Osteoblast (primary cell): ENCODE data around the gene LGALS9B. TPM values are rescaled to one million over a fixed set of nuclear protein-coding genes. Genes with fewer than 3 reads are reported as not detected.
"Not testable (repeated sequence)": the region's sequence is repeated elsewhere in the genome, so short reads cannot be mapped to it uniquely, and the experiment has no call there.

Experiments
- DNase-seq: peaks from one replicate; pipeline ENCODE4 v3.0.0; 2011; ENCODE audit warnings: low spot score, mixed read lengths; ENCODE audit not compliant: insufficient read length; ENCODE audit errors: missing footprints
- H2AFZ ChIP-seq: 2 replicates; pipeline ENCODE4 v1.6.0; 2011; ENCODE audit warnings: mild to moderate bottlenecking, low read length
- H3K27ac ChIP-seq: 2 replicates; pipeline ENCODE4 v1.5.1; 2011; ENCODE audit warnings: mild to moderate bottlenecking, low read depth, low read length, moderate library complexity
- H3K27me3 ChIP-seq: 2 replicates; pipeline ENCODE4 v1.6.0; 2012; ENCODE audit warnings: mild to moderate bottlenecking, control low read depth, inconsistent platforms, low read length, moderate library complexity; ENCODE audit not compliant: insufficient read depth
- H3K36me3 ChIP-seq: 2 replicates; pipeline ENCODE4 v1.5.1; 2011; ENCODE audit warnings: mild to moderate bottlenecking, low read length, control low read depth, moderate library complexity; ENCODE audit not compliant: insufficient read depth
- H3K4me1 ChIP-seq: 2 replicates; pipeline ENCODE4 v1.5.1; 2011; ENCODE audit warnings: mild to moderate bottlenecking, low read length, control low read depth, moderate library complexity; ENCODE audit not compliant: insufficient read depth
- H3K4me2 ChIP-seq: 2 replicates; pipeline ENCODE4 v1.6.0; 2011; ENCODE audit warnings: mild to moderate bottlenecking, low read length; ENCODE audit not compliant: insufficient read depth
- H3K4me3 ChIP-seq: fragments of 200-600 bp; sonication (generic); 3 replicates; pipeline ENCODE4 v1.5.1; 2012; ENCODE audit warnings: mild to moderate bottlenecking, low read length, inconsistent platforms; ENCODE audit not compliant: insufficient read depth
- H3K79me2 ChIP-seq: 2 replicates; pipeline ENCODE4 v1.6.0; 2012; ENCODE audit warnings: mild to moderate bottlenecking, low read length, control low read depth, inconsistent platforms; ENCODE audit not compliant: insufficient read depth
- H3K9me3 ChIP-seq: 2 replicates; pipeline ENCODE4 v1.5.1; 2011; ENCODE audit warnings: low read depth, low read length, control low read depth
- H4K20me1 ChIP-seq: 2 replicates; pipeline ENCODE4 v1.6.0; 2012; ENCODE audit warnings: mild to moderate bottlenecking, low read length, control low read depth; ENCODE audit not compliant: insufficient read depth
- small RNA-seq: library from RNA; depleted of rRNA; stranded (forward); fragments of <200 nt; gene quantifications from one replicate; pipeline ENCODE3, GENCODE V24; 2012
- total RNA-seq: library from RNA; depleted of rRNA; stranded (reverse); fragments of >200 nt; gene quantifications from 2 replicates; pipeline ENCODE4 v1.2.3, GENCODE V29; 2012

The LGALS9B gene
- total RNA-seq, 1 donor: not detected

GRCh38 chr17:20415479-20415878 is 51.9 kb downstream of the LGALS9B start:
- not testable (repeated sequence) for H3K4me3 ChIP-seq, H2AFZ ChIP-seq, H3K79me2 ChIP-seq, H3K27me3 ChIP-seq, H3K9me3 ChIP-seq, H3K36me3 ChIP-seq, DNase-seq, H3K27ac ChIP-seq, H4K20me1 ChIP-seq, H3K4me2 ChIP-seq, H3K4me1 ChIP-seq

GRCh38 chr17:20401306-20402022 is 65.9 kb downstream of the LGALS9B start:
- DNase-seq, H3K27ac ChIP-seq, H3K27me3 ChIP-seq, H3K4me3 ChIP-seq, H4K20me1 ChIP-seq, H3K4me1 ChIP-seq, H3K79me2 ChIP-seq, H3K36me3 ChIP-seq, H2AFZ ChIP-seq, H3K9me3 ChIP-seq, H3K4me2 ChIP-seq: not testable (repeated sequence)

GRCh38 chr17:20400559-20401305 is 66.6 kb downstream of the LGALS9B start:
- not testable (repeated sequence) for H3K27ac ChIP-seq, H3K4me3 ChIP-seq, H3K36me3 ChIP-seq, H3K9me3 ChIP-seq, H4K20me1 ChIP-seq, H3K4me2 ChIP-seq, H3K79me2 ChIP-seq, H3K27me3 ChIP-seq, H2AFZ ChIP-seq, DNase-seq, H3K4me1 ChIP-seq

Small RNA genes lying within 50 kb of the gene (small RNA-seq; reads per million reads assigned to genes)
- gene YWHAEP3: not detected

Other genes starting within 250 kb of the LGALS9B start
- not detected in 2 replicates for gene CDRT15L2, start 112.2 kb upstream of the LGALS9B start, total RNA-seq